B cell (primary cell): ENCODE results near the gene IL20.

Experiments used
- EZH2 ChIP-seq: IDR thresholded peaks from 2 replicates; pipeline ENCODE4 v1.6.1; 2012; ENCODE audit warnings: borderline replicate concordance, low read depth, mild to moderate bottlenecking, moderate library complexity, low read length; ENCODE audit not compliant: insufficient read depth, poor library complexity, severe bottlenecking
- TF ChIP-seq, protein P1 (sequence below): fragments of 200-600 bp; IDR thresholded peaks from one replicate; pipeline ENCODE4 v1.8.0; 2022; ENCODE audit warnings: antibody characterized with exemption, mild to moderate bottlenecking

DNA sequence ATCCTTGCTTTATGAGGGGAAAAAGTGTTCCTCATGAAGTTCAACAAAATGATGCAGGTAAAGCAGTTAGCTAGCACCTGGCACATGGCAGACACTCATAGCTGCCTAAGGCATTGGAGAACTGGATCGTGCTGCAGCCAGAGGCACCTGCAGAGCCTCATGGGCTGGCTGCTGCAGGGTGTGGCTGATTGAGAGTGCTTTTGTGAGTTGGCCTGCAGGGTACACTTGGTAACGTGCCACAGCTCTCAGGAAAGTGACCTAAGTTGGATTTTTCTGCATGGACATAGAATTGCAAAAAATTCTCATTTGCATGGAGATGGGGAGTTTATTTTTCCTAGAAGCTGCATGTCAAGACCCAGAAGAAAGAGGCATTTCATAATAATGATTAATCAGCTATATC, 31.6 kb upstream of the IL20 start:
- TF ChIP-seq, protein P1, sequence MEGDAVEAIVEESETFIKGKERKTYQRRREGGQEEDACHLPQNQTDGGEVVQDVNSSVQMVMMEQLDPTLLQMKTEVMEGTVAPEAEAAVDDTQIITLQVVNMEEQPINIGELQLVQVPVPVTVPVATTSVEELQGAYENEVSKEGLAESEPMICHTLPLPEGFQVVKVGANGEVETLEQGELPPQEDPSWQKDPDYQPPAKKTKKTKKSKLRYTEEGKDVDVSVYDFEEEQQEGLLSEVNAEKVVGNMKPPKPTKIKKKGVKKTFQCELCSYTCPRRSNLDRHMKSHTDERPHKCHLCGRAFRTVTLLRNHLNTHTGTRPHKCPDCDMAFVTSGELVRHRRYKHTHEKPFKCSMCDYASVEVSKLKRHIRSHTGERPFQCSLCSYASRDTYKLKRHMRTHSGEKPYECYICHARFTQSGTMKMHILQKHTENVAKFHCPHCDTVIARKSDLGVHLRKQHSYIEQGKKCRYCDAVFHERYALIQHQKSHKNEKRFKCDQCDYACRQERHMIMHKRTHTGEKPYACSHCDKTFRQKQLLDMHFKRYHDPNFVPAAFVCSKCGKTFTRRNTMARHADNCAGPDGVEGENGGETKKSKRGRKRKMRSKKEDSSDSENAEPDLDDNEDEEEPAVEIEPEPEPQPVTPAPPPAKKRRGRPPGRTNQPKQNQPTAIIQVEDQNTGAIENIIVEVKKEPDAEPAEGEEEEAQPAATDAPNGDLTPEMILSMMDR, result no peak
- TF ChIP-seq EZH2, result no peak
